22Rv1 (cell line): ENCODE measurements around the gene FOXJ1.

Experiments used
- H3K27ac ChIP-seq: fragments of 450-650 bp; 2 replicates; pipeline ENCODE4 v1.5.1; 2017
- ZFX ChIP-seq: fragments of 450-650 bp; IDR thresholded peaks from 2 replicates; pipeline ENCODE4 v1.6.1; 2017; ENCODE audit warnings: antibody characterized with exemption, borderline replicate concordance
- TF ChIP-seq, protein P1 (sequence below): fragments of 450-650 bp; IDR thresholded peaks from 2 replicates; pipeline ENCODE4 v1.5.1; 2017; ENCODE audit warnings: mild to moderate bottlenecking

The FOXJ1 gene

DNA sequence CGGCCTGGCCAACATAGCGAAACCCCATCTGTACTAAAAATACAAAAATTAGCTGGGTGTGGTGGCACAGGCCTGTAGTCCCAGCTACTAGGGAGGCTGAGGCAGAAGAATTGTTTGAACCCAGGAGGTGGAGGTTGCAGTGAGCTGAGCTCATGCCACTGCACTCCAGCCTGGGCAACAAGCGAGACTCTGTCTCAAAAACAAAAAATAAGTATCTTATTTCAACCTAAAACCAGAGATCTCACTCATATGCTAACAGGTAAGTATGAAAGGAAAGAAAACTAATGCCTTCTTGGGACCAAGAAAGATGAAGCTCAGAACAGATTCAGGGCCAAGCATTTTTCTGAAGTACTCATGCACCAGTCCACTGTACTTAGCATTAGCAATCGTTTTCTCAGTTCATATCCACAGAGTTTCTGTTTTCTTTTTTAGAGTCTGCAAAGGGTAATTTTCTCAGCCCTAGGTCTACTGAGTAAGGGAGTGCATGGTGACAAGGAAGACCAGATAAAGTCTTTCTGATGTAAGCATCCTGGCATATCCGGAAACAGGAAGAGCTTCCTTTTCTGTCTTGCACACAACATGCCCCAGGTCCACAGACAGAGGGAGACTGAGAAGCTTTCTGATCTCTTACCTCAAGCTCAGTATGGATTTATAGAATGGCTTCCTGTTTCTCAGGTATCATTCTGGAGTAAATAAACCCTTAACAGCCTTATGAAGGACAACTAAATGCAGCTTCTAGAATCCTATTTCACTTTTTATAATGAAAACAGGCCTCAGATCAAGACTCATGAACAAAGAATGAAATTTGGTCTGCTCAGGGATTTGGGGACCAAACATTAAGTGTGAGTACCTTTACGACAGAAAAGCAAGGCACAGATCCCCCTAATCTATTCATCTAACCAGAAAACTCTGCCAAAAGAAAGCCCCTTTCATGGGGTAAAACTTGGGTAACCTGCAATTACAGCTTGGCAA is 38.7 kb upstream of the FOXJ1 start:
- TF ChIP-seq, protein P1, sequence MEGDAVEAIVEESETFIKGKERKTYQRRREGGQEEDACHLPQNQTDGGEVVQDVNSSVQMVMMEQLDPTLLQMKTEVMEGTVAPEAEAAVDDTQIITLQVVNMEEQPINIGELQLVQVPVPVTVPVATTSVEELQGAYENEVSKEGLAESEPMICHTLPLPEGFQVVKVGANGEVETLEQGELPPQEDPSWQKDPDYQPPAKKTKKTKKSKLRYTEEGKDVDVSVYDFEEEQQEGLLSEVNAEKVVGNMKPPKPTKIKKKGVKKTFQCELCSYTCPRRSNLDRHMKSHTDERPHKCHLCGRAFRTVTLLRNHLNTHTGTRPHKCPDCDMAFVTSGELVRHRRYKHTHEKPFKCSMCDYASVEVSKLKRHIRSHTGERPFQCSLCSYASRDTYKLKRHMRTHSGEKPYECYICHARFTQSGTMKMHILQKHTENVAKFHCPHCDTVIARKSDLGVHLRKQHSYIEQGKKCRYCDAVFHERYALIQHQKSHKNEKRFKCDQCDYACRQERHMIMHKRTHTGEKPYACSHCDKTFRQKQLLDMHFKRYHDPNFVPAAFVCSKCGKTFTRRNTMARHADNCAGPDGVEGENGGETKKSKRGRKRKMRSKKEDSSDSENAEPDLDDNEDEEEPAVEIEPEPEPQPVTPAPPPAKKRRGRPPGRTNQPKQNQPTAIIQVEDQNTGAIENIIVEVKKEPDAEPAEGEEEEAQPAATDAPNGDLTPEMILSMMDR = no peak
- TF ChIP-seq ZFX = no peak
- no peak overlapping the region for H3K27ac ChIP-seq

DNA sequence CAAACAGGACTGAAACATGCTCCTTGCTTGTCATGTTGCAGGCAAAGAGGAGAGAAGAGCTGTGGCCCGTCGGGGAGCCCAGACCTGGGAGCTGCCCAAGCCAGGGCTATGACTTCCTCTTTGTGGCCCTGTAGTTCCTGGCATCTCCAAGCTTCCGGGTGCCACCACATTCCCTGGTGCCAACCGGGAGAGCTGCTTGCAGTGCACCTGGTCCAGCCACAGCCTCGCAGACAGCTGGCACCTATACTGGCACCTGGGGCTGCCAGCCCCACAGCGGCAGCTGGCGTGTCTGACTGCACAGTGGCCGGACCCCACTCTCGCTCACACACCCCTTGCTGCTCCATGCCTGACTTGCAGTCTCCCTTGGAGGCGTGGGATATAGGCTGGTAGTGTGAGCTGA is 37.1 kb upstream of the FOXJ1 start:
- no peak overlapping the region for H3K27ac ChIP-seq
- no peak for TF ChIP-seq ZFX
- TF ChIP-seq, protein P1 = no peak

DNA sequence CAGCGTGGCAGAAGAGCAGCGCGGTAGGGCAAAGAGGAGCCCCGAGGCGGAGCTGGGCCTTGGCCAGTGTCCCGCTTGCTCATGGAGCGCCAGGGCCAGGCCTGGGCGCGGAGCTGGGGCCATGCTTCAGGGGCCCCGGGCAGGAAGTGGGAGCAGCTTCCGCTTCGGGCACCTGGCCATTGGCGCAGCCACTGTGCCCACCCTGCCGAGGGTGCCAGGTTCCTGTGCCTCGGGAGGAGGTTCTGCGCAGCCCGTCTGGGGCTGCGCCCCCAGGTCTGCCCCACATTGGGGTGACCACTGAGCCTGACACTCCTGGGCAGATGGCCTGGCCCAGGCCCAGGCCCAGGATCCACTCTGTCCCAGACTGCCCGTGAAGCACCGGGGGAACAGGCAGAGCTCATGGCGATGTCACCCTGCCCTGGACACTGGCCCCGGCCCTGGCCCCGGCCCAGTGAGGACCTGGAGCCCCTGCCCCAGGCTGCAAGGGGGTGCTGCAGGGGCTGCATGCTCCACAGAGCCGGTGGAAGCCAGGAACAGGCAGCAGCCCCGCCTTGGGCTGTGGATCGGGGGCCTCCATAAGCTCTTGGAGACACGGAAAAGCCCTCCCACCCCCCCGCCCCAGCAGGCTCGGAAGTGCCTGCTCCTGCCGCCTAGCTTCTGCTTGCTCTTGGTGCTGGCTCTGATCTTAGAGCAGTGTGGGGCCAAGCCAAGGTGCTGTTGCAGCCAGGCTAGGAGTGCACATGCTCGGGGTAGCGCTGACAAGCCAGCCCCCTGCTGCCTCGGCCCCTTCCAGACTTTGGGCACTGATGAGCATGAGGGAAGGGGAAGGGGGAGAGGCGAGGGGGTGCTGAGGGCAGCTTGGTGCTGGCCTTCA is 35.9 kb upstream of the FOXJ1 start:
- H3K27ac ChIP-seq = no peak overlapping the region
- TF ChIP-seq ZFX = no peak
- TF ChIP-seq, protein P1 = no peak

DNA sequence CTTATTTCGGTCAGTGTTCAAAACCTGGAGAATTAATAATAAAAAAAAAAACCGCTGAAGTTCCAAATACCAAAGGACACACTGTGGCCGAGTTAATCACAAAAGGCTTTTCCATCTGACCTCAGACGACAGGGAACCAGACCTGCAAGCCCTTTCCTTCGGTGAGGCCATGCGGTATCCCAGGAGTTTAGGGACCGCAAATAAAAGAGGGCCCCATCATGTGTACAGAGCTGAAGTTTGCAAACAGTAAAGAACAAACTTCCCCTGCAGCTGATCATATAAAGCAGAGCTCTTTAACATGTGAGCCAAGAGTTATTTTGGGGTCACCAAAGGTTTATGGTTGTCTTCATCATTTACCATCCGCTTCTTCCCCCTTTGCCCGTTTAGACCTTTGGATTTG is 33.0 kb upstream of the FOXJ1 start:
- H3K27ac ChIP-seq = no peak overlapping the region
- TF ChIP-seq ZFX = no peak
- TF ChIP-seq, protein P1 = no peak

DNA sequence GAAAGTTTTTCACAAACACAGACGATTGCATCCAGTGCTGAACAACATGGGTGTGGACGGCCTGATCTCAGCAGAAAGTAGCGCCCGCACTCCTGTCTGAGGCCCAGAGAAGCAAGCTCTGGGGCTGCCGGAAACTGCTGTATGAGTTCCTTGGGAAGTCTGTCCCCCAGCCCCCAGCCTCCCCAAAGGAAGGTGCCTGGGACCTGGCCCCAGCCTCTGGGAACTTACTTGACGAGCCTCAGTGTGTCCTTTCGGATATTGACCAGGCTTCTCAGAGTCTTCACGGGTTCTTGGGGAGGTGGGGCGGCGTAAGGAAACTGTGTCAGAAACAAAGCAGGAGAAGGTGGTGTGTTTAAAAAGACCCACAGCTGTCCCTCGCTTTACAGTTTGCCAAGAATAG is 32.4 kb upstream of the FOXJ1 start:
- H3K27ac ChIP-seq = no peak overlapping the region
- TF ChIP-seq ZFX = no peak
- TF ChIP-seq, protein P1 = no peak

DNA sequence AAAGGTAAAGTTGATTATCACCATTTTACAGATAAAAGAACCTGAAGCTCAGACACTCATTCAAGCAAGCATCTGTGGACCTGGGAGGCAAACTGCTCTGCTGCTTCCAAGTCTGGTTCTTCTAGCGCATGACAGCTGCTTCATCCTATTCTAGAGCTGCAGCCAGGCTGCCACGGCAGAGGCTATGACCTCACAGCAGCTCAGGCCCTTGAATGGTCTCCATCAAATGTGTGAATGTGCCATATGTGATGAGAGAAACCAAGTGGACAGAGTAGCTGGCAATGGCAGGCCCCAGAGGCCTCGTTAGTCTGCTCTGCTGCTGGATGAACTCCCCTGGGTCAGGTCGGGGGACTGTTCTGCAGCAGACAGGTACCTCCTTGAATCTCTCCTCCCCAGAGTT is 30.7 kb upstream of the FOXJ1 start:
- no peak for TF ChIP-seq ZFX
- TF ChIP-seq, protein P1 = no peak
- H3K27ac ChIP-seq = no peak overlapping the region
